Epithelial cell of esophagus (primary cell): ENCODE measurements around the gene CLMN.
A peak's percentile ranks its signal among the peaks of the same experiment; 100 is the strongest.

Source experiments
- DNase-seq: peaks from one replicate; pipeline ENCODE4 v3.0.0; 2010; ENCODE audit warnings: low read depth
- H3K4me3 ChIP-seq: 2 replicates; pipeline ENCODE4 v1.5.1; 2011; ENCODE audit warnings: mild to moderate bottlenecking, low read length, control low read depth
- CTCF ChIP-seq: IDR thresholded peaks from 2 replicates; pipeline ENCODE4 v1.5.1; 2011; ENCODE audit warnings: low read depth, mild to moderate bottlenecking, low read length, control low read depth, inconsistent platforms; ENCODE audit not compliant: insufficient read depth; ENCODE audit errors: missing control alignments

CLMN gene

DNA sequence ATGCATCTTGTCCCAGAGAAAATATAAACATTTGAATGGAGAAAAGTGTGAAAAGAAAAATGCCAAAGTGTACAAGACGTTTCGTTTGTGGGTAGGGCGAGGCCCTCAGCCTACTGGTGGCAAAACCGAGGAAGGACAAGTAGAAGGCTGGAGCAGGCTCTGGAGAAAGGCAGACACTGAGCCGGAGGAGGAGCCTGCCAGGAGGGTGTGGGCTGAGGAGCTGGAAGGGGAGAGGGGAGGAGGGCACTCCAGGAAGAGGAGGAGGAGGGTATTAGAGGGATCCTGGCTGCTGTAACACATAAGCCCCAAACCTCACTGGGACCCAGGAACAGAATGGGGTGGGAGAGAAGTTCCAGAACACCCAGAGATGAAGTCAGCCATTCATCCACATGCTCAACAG is 47.7 kb downstream of the CLMN start:
- no peak overlapping the region for H3K4me3 ChIP-seq
- TF ChIP-seq CTCF, result no peak

GRCh38 chr14:95270203-95270602 is 49.5 kb downstream of the CLMN start:
- DNase-seq, result no peak
- no peak for TF ChIP-seq CTCF
- no peak overlapping the region for H3K4me3 ChIP-seq

More for the DNA sequence above, 47.7 kb downstream of the CLMN start:
- DNase-seq, result no peak

DNA sequence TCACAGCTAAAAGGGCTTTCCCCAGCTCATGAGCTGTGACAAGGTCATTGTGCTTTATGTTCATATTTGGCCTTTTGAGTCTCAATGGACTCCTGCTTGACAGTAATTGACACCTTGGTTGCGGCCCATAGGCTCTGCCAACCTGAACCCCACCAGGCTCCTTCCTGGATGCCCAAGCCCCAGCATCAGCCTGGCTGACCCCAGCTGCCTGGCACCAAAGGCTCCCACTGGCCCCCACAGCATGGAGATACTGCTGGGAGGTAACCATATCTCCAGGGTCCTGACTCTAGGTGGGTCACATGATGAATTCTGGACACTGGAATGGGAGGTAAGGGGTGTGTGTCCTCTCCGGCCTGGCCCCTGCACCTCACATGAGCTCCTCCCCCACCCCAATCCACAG is 50.2 kb downstream of the CLMN start:
- H3K4me3 ChIP-seq, result no peak overlapping the region
- no peak for DNase-seq
- TF ChIP-seq CTCF, result no peak

DNA sequence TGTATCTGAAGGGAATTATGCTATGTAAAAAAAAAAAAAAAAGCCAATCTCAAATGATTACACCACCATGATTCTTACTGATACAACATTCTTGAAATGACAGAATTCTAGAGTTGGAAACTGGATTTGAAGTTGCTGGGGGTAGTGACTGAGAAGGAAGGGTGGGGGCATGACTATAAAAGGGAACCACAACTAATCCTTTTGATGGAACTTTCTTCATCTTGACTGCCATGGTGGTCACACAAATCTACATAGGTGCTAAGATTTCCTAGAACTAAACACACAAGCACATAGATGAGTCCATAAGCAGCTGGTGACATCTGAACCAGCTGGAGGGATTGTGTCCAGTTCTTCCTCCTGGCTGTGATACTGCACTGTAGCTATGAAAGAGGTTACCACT is 51.4 kb downstream of the CLMN start:
- H3K4me3 ChIP-seq, result no peak overlapping the region
- TF ChIP-seq CTCF, result no peak
- no peak for DNase-seq

- DNase-seq, result no peak
- no peak overlapping the region for H3K4me3 ChIP-seq
- no peak for TF ChIP-seq CTCF
Observed at GRCh38 chr14:95267306-95267705, 52.4 kb downstream of the CLMN start.

DNA sequence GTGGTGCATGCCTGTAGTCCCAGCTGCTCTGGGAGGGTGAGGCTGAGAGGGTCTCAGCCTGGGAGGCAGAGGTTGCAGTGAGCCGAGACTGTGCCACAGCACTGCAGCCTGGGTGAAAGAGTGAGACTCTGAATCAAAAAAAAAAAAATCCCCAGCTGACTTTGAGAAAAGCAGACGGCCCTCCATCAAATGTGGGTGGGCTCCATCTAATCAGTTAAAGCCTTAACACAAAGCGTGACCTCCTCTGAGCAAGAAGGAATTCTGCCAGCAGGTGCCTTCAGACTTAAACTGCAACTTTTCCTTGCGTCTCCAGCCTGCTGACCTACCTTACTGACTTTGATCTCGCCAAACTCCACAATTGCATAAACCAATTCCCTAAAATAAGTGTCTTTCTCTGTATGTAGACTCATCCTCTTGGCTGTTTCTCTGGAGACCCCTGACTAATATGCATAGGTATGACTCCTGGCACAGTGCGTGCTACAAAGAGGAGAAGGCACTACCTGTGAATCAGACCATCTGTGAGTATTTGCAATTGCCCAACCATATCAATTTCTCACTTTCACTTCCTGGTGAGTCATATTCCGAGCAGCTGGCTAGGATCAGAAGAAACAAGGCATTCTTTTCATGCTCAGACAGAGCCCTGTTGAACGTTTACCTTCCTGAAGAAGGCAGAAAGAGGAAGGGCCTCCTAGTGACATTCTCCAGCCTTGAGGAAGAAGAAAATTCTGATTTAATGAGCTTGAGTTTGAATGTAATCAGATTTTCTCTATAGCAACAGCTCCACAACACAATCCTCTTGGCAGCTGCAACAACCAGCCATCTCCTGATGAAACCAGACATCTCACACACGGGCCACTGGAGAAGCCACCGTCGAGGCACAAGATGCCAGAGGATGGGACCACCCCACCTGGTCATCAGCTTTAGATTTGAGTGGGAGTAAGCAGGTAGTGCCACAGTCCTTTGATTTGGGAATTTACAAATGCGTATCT is 54.3 kb downstream of the CLMN start:
- no peak overlapping the region for H3K4me3 ChIP-seq
- TF ChIP-seq CTCF, result no peak
- peak; percentile 100 for DNase-seq

DNA sequence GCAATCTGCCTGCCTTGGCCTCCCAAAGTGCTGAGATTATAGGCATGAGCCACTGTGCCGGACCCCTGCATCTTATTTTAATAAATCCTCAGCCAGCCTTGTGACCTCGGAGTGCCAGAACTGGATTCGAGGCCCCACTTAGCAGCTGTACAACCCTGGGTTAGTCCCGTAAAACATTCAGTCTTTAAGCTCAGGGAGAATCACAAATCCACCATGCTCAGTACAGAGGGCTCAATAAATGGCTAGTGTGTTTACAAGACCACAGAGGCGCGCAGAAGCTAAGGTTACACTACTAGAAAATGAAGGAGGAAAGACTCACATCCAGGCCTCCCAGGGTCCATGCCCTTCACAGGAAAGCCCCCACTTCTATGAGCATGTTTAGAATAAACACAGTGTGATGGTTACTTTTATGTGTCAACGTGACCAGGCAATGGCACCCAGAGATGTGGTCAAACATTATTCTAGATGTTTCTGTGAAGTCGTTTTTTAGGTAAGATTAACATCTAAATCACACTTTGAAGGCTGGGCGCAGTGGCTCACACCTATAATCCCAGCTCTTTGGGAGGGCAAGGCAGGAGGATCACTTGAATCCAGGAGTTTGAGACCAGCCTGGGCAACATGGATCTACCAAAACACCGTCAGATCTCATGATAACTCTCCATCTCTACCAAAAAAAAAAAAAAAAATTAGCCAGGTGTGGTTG is 55.3 kb downstream of the CLMN start:
- TF ChIP-seq CTCF, result no peak
- no peak for DNase-seq
- H3K4me3 ChIP-seq, result no peak overlapping the region
